Measurements from ENCODE around the gene ROR1.

Gene ROR1

DNA sequence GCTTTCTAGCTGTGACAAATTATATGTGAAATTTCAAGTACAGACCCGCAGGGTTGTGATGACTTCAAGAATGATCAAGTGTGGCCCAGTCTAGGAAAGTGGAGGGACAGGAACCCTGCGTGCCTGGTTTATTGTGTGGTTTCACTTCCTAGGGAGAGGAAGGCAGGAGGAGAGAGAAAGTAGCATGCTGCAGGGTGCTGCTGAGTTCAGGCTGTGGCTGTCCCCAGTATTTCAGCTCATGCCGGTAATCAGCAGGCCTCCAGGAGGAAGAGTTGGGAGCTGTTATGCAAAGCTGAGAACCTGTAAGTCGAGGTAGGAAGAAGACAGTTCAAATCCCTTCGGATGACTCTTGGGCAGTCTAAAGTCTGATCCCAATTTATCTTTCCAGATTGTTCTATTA, 140.4 kb downstream of the ROR1 start:
- no peaks in the 10 kb centered on the region for H3K27me3 Mint-ChIP-seq (ENCODE audit: low read depth)
- TF ChIP-seq, protein P1, sequence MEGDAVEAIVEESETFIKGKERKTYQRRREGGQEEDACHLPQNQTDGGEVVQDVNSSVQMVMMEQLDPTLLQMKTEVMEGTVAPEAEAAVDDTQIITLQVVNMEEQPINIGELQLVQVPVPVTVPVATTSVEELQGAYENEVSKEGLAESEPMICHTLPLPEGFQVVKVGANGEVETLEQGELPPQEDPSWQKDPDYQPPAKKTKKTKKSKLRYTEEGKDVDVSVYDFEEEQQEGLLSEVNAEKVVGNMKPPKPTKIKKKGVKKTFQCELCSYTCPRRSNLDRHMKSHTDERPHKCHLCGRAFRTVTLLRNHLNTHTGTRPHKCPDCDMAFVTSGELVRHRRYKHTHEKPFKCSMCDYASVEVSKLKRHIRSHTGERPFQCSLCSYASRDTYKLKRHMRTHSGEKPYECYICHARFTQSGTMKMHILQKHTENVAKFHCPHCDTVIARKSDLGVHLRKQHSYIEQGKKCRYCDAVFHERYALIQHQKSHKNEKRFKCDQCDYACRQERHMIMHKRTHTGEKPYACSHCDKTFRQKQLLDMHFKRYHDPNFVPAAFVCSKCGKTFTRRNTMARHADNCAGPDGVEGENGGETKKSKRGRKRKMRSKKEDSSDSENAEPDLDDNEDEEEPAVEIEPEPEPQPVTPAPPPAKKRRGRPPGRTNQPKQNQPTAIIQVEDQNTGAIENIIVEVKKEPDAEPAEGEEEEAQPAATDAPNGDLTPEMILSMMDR (IDR thresholded peaks at IDR 0.05; ENCODE audit: unreplicated experiment in 3 of 3) = no peak
- H3K4me1 Mint-ChIP-seq = peaks cover 51% of the 10 kb centered on the region
- H3K9me3 Mint-ChIP-seq = no peaks in the 10 kb centered on the region
- H3K27ac Mint-ChIP-seq = no peak overlapping the region
- H3K36me3 Mint-ChIP-seq (ENCODE audit: low read depth) = no peaks in the 10 kb centered on the region
- H3K4me3 Mint-ChIP-seq = no peak overlapping the region

DNA sequence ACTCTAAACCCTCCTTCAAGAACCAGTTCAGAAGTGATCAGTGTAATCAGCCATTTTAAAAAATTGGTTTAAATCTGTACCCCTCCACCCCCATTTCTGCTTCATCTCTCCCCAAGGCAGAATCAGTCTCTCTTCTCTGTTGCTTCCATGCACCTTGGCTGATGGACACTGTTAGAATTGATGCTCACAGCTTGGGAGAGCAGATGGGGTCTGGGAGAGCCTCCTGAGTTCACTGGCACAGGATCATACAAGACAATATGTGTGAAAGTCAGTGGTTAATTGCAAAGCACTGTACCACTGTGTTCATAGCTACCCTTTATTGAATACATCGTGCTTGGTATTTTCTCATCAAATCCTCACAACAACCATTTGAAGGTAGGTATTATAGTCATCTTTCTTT, 140.9 kb downstream of the ROR1 start:
- Mint-ChIP-seq H3K36me3 (ENCODE audit: low read depth) (no peaks in the 10 kb centered on the region), H3K4me1 (peaks cover 50% of the 10 kb centered on the region), H3K4me3 (no peak overlapping the region), H3K9me3 (no peaks in the 10 kb centered on the region), H3K27me3 (ENCODE audit: low read depth) (no peaks in the 10 kb centered on the region), H3K27ac (no peak overlapping the region)
- TF ChIP-seq, protein P1 (IDR thresholded peaks at IDR 0.05; ENCODE audit: unreplicated experiment in 3 of 3) = no peak

DNA sequence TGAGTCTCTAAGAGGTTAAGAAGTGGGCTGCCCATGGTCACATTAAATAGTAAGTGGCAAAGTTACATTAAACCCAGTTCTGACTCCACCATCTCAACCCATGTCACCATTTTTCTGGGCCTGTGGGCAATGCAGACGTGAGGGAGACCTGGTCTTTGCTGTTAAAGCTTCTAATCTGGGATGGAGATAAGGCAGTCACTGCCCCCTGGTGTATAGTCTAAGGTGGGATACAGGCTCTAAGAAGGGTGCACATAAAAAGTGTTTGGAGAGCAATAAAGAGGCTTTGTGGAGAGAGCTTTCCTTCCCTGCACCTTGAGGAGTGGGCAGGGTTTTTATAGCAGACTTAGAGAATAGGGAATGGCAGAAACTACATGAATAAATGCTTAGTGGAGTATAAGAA, 141.3 kb downstream of the ROR1 start:
- peak overlapping the region in 2 of 3 experiments; percentile 5 to 11 for H3K27ac Mint-ChIP-seq
- TF ChIP-seq, protein P1 (IDR thresholded peaks at IDR 0.05; ENCODE audit: unreplicated experiment in 3 of 3) = peak in 2 of 3 experiments; percentile 12 to 15
- H3K27me3 Mint-ChIP-seq (ENCODE audit: low read depth) = no peaks in the 10 kb centered on the region
- H3K4me3 Mint-ChIP-seq = no peak overlapping the region
- no peaks in the 10 kb centered on the region for H3K36me3 Mint-ChIP-seq (ENCODE audit: low read depth)
- H3K9me3 Mint-ChIP-seq = no peaks in the 10 kb centered on the region
- H3K4me1 Mint-ChIP-seq = peaks cover 50% of the 10 kb centered on the region

DNA sequence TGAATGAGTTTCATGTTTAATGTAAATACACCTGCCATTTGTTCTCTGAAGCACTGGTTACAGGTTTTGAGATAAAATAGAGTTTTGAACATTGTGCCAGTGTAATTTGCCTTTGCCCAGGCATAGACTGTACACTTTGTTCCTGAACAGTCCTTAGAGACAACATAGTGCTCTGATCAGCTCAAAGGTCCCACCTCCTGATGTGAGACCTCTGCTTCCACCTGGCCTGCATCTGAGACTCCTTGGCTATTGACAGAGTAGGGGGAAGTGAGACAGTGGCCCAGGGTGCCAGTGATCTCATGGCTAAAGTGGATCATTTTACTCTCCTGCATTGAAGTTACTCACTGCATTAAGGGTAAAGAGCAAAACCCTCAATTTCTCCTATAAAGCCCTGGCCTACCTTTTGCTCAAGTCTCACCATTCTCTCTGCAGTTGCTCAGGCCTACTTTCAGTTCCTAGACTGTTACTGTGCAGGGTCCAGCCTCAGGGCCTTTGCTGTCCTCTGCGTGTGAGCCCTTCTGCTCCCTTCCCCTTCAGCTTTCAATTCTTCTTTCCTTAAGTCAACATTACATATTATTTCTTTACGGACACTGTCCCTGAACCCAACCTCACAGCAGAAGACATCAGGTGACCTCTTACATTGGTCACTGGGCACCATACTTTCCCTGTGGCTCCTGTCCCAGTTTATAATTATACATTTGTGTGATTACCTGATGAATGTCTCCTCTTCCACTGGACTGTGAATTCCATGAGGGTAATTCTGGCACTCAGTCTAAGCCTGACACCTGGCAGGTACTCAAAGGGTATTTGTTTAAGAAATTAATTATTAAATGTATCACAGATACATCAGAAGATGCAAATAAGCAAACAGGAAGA, 142.9 kb downstream of the ROR1 start:
- TF ChIP-seq, protein P1 (IDR thresholded peaks at IDR 0.05; ENCODE audit: unreplicated experiment in 3 of 3) = no peak

DNA sequence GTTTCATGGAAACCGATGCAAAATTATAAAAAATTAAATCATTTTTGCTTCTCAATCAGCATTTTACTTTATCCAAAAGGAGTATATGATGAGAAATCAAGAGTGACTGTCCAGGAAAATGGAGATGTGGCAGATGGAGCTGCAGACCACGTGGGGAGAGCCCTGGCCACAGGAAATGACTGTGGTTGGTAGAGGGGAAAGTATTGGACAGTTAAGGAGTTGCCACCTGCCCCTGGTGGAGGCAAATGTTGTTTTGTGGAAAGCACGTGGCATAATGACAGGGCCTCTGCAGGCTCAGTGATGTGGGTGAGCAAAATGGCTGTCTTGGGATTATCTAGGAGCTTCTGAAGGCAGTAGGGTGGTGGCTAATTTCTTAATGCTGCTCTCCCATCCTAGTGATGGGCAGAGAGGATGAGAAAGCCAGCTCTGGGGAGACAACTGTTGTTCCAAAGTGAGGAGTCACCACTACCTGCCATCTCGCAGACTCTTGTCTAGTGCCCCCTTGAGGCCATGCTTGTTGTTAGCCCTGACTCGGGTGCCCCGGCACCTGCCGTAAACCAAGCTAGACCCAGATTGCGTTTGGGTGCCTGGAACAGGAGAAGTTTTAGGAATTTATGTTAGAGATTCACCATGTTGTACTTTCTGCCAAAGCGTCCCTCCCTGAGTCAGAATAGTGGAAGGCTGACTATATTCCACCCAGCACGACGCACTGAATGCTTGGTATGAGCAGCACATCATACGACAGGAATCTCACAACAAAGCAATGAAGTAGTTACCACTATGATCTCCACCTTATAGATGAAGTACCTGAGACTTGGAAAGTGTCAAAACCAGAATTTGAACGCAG, 144.0 kb downstream of the ROR1 start:
- Mint-ChIP-seq H3K27me3 (ENCODE audit: low read depth) (no peaks in the 10 kb centered on the region), H3K9me3 (no peaks in the 10 kb centered on the region), H3K36me3 (ENCODE audit: low read depth) (no peaks in the 10 kb centered on the region), H3K4me3 (no peak overlapping the region), H3K4me1 (peaks cover 57% of the 10 kb centered on the region), H3K27ac (peak overlapping the region; percentile 34 to 64 (median 48))
- TF ChIP-seq, protein P1 (IDR thresholded peaks at IDR 0.05; ENCODE audit: unreplicated experiment in 3 of 3) = peak in 1 of 3 experiments; percentile 12

More for the DNA sequence above, 142.9 kb downstream of the ROR1 start:
- H3K27ac Mint-ChIP-seq = peak overlapping the region in 1 of 3 experiments; percentile 40
- H3K36me3 Mint-ChIP-seq (ENCODE audit: low read depth) = no peaks in the 10 kb centered on the region
- H3K4me3 Mint-ChIP-seq = no peak overlapping the region
- H3K9me3 Mint-ChIP-seq = no peaks in the 10 kb centered on the region
- peaks cover 59% of the 10 kb centered on the region for H3K4me1 Mint-ChIP-seq
- H3K27me3 Mint-ChIP-seq (ENCODE audit: low read depth) = no peaks in the 10 kb centered on the region
